Hippocampal formation (tissue), 2 donors: Measurements from ENCODE around the gene RNF133.
"Not testable (repeated sequence)": the region's sequence is repeated elsewhere in the genome, so short reads cannot be mapped to it uniquely, and the experiment has no call there.

Experiments
- DNase-seq, 2 donors: peaks; one replicate each; lab custom pipeline; 2025; lab: John Stamatoyannopoulos, UW

Gene RNF133

GRCh38 chr7:122689346-122690109, 9.4 kb downstream of the RNF133 start:
- no peak for DNase-seq

- DNase-seq: no peak
These were observed 10.4 kb downstream of the RNF133 start for GRCh38 chr7:122688400-122688998.

- DNase-seq: no peak
These were observed 12.5 kb downstream of the RNF133 start for GRCh38 chr7:122686360-122686878.

GRCh38 chr7:122684504-122684903, 14.4 kb downstream of the RNF133 start:
- DNase-seq: no peak

GRCh38 chr7:122682815-122683550, 15.9 kb downstream of the RNF133 start:
- DNase-seq: no peak

GRCh38 chr7:122681186-122681585, 17.7 kb downstream of the RNF133 start:
- not testable (repeated sequence) for DNase-seq

- no peak for DNase-seq
These were observed 19.1 kb downstream of the RNF133 start for GRCh38 chr7:122679813-122680212.

GRCh38 chr7:122679269-122679709, 19.6 kb downstream of the RNF133 start:
- not testable (repeated sequence) for DNase-seq

GRCh38 chr7:122677149-122677548, 21.8 kb downstream of the RNF133 start:
- DNase-seq: no peak

GRCh38 chr7:122676466-122676865, 22.5 kb downstream of the RNF133 start:
- DNase-seq: no peak

GRCh38 chr7:122675621-122676020, 23.3 kb downstream of the RNF133 start:
- no peak for DNase-seq

GRCh38 chr7:122675011-122675410, 23.9 kb downstream of the RNF133 start:
- DNase-seq: no peak

- no peak for DNase-seq
These were observed 24.4 kb downstream of the RNF133 start for GRCh38 chr7:122674502-122674901.

- no peak for DNase-seq
These were observed 25.0 kb downstream of the RNF133 start for GRCh38 chr7:122673951-122674350.

GRCh38 chr7:122672536-122672935, 26.4 kb downstream of the RNF133 start:
- DNase-seq: no peak

GRCh38 chr7:122663733-122664132, 35.2 kb downstream of the RNF133 start:
- no peak for DNase-seq

- DNase-seq: no peak
These were observed 40.1 kb downstream of the RNF133 start for GRCh38 chr7:122658856-122659255.

GRCh38 chr7:122653685-122654084, 45.2 kb downstream of the RNF133 start:
- no peak for DNase-seq

GRCh38 chr7:122652876-122653275, 46.0 kb downstream of the RNF133 start:
- DNase-seq: no peak

GRCh38 chr7:122651451-122651850, 47.5 kb downstream of the RNF133 start:
- no peak for DNase-seq
